Calu3 (cell line): Measurements from ENCODE around the gene CPSF7. TPM values are rescaled to one million over a fixed set of nuclear protein-coding genes. Genes with fewer than 3 reads are reported as not detected.

Experiments
- BruUV-seq: library from RNA; stranded (reverse); fragments of 400-500 nt; replicated peaks from 2 replicates; lab custom pipeline; 2021; lab: Mats Ljungman, UMichigan
- CTCF ChIA-PET: fragments of 300-600 bp; sonication (Branson Sonifier 250); formaldehyde crosslinking; loops from one replicate; lab custom pipeline; 2022; ENCODE audit warnings: antibody characterized with exemption; lab: Charles Lee
- DNase-seq: peaks from one replicate; pipeline ENCODE4 v3.0.0; 2022
- H3K27ac Mint-ChIP-seq: one replicate; pipeline ENCODE4 v1.8.0; 2022; ENCODE audit warnings: mixed read lengths; ENCODE audit not compliant: unreplicated experiment
- H3K27me3 Mint-ChIP-seq: one replicate; pipeline ENCODE4 v1.8.0; 2022; ENCODE audit warnings: mixed read lengths; ENCODE audit not compliant: unreplicated experiment
- H3K36me3 Mint-ChIP-seq: one replicate; pipeline ENCODE4 v1.8.0; 2022; ENCODE audit warnings: mild to moderate bottlenecking, moderate library complexity, mixed read lengths; ENCODE audit not compliant: insufficient read depth, unreplicated experiment
- H3K4me1 Mint-ChIP-seq: one replicate; pipeline ENCODE4 v1.8.0; 2022; ENCODE audit warnings: mild to moderate bottlenecking, low read depth, mixed read lengths; ENCODE audit not compliant: unreplicated experiment
- H3K4me3 Mint-ChIP-seq: one replicate; pipeline ENCODE4 v1.8.0; 2022; ENCODE audit warnings: mild to moderate bottlenecking, low read depth, moderate library complexity, mixed read lengths; ENCODE audit not compliant: unreplicated experiment
- H3K9me3 Mint-ChIP-seq: one replicate; pipeline ENCODE4 v1.8.0; 2022; ENCODE audit warnings: low read depth, mixed read lengths; ENCODE audit not compliant: unreplicated experiment
- intact Hi-C: fragments of 100-400 bp; cut with micrococcal nuclease; formaldehyde crosslinking; loops from one replicate; pipeline ENCODE4 v1.10.0; 2022; ENCODE audit not compliant: unreplicated experiment
- total RNA-seq: library from RNA; stranded (reverse); gene quantifications from 2 replicates; pipeline ENCODE4 v1.2.3, GENCODE V29; 2022
- TF ChIP-seq, protein P1 (sequence below): fragments of 200-600 bp; IDR thresholded peaks from one replicate; pipeline ENCODE4 v1.8.0; 2022; ENCODE audit warnings: antibody characterized with exemption; ENCODE audit not compliant: unreplicated experiment

CPSF7 gene
- total RNA-seq, 1 experiment from 2014 or later, result 96.3 TPM

DNA sequence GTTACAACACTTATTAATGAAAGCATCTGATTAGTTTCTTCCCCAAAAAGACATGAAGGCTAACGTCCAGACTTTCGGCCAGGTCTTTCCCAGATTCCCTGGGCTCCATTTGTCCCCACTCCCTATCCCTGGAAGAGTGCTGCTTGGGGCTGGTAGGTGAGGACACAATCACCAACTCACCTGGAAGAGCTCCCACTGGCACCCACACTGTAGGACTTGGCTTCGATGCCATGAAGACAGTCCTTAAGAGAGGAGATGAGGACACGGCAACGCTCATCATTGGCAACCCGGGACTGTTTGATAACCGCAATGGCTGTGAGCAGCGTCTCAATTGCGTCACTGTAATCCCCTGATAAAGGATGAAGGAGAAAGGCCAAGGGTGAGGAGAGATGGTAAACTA, 18.2 kb downstream of the CPSF7 start:
- no peak overlapping the region for H3K4me3 Mint-ChIP-seq
- intact Hi-C loops, result no loop called here
- BruUV-seq, result no TSS peak
- TF ChIP-seq, protein P1, sequence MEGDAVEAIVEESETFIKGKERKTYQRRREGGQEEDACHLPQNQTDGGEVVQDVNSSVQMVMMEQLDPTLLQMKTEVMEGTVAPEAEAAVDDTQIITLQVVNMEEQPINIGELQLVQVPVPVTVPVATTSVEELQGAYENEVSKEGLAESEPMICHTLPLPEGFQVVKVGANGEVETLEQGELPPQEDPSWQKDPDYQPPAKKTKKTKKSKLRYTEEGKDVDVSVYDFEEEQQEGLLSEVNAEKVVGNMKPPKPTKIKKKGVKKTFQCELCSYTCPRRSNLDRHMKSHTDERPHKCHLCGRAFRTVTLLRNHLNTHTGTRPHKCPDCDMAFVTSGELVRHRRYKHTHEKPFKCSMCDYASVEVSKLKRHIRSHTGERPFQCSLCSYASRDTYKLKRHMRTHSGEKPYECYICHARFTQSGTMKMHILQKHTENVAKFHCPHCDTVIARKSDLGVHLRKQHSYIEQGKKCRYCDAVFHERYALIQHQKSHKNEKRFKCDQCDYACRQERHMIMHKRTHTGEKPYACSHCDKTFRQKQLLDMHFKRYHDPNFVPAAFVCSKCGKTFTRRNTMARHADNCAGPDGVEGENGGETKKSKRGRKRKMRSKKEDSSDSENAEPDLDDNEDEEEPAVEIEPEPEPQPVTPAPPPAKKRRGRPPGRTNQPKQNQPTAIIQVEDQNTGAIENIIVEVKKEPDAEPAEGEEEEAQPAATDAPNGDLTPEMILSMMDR, result no peak
- no peak overlapping the region for H3K27ac Mint-ChIP-seq
- no peaks in the 10 kb centered on the region for H3K4me1 Mint-ChIP-seq
- H3K27me3 Mint-ChIP-seq, result no peaks in the 10 kb centered on the region
- no peak for DNase-seq
- H3K36me3 Mint-ChIP-seq, result peaks cover 66% of the 10 kb centered on the region
- no peaks in the 10 kb centered on the region for H3K9me3 Mint-ChIP-seq
- CTCF ChIA-PET, result interaction anchor here (0.6 kb wide), 1 partner anchor 580 kb away, joined by 3 read pairs; no protein-coding TSS in a partner anchor

DNA sequence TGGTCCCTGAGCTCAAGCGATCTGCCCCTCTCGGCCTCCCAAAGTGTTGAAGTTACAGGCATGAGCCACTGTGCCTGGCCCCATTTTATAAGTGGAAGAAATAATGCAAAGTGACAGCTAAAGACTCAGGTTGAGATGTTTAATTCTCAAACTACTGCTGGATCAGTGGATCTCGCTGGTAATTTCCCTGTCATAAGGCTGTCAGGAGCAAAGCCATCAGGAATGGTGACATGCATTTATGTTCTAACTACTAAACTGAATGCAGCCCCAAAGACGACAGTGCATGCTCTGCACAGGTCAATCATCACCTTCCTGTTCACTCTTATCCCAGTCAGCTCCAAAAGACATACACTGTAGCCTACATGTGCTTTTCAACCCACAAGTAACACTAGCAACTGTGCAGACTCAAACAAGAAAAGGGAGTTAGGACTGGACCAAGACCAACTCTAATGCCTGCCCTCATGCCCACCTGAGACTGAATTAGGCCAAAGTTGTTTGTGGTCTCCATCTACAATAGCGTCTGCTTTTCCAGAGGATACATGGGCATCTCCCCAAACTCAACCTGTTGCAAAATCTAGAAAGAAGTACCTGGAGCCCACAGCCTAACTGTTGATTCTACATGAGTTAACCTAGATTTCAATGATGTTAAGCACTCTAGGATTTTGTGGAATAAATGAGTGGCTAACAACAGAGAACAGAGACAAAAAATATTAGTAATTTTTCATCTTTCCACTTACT, 22.6 kb downstream of the CPSF7 start:
- no peak overlapping the region for H3K27ac Mint-ChIP-seq
- H3K36me3 Mint-ChIP-seq, result peaks cover 62% of the 10 kb centered on the region
- CTCF ChIA-PET, result interaction anchor here (0.7 kb wide), 1 partner anchor 114 kb away, joined by 4 read pairs; no protein-coding TSS in a partner anchor
- H3K4me3 Mint-ChIP-seq, result no peak overlapping the region
- intact Hi-C loops, result no loop called here
- TF ChIP-seq, protein P1, result no peak
- H3K9me3 Mint-ChIP-seq, result no peaks in the 10 kb centered on the region
- no peak for DNase-seq
- no TSS peak for BruUV-seq
- no peaks in the 10 kb centered on the region for H3K27me3 Mint-ChIP-seq
- H3K4me1 Mint-ChIP-seq, result no peaks in the 10 kb centered on the region

DNA sequence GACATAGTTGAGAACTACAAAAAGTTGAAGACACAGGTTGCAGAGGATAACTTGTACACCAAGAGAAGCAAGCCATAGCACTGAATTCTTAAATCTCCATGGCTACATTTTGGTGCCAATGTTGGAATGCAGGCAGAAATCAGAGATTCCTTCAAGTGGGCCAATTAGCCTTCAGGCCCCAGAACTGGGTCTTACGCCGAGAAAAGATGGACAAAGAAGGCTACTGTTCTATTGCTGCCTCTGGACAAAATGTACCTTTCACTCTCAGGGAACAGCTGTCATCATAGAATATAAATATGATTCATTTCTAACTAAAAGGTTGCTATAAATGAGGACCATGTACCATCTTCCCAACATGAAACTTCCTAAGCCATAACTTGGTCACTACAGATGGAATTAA, 23.7 kb downstream of the CPSF7 start:
- no peak for DNase-seq
- Mint-ChIP-seq H3K27ac (no peak overlapping the region), H3K4me1 (no peaks in the 10 kb centered on the region), H3K27me3 (no peaks in the 10 kb centered on the region), H3K4me3 (no peak overlapping the region), H3K9me3 (no peaks in the 10 kb centered on the region), H3K36me3 (peaks cover 62% of the 10 kb centered on the region)
- CTCF ChIA-PET, result no interaction called here
- intact Hi-C loops, result no loop called here
- TF ChIP-seq, protein P1, result no peak
- BruUV-seq, result no TSS peak

DNA sequence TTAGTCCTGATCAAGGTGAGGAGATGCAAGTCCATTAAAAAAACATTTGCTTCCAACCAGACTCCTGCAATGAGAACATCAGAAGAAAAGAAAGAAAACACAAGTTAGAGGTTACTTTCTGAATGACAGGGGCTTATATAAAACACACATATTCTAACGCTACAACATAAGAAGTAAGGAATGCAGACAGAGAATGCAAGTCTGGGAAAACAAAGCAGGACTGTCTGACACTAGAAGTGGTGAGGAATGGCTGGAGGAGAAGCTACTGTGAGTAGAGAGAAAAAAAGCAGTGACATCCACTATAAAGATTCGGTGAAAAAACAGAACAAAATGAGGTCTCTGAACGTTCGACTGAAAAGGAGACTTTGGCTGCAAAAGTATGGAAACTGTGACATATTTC, 25.1 kb downstream of the CPSF7 start:
- no peaks in the 10 kb centered on the region for H3K9me3 Mint-ChIP-seq
- no peak overlapping the region for H3K27ac Mint-ChIP-seq
- CTCF ChIA-PET, result no interaction called here
- H3K4me1 Mint-ChIP-seq, result no peaks in the 10 kb centered on the region
- BruUV-seq, result no TSS peak
- H3K36me3 Mint-ChIP-seq, result peaks cover 64% of the 10 kb centered on the region
- H3K4me3 Mint-ChIP-seq, result no peak overlapping the region
- DNase-seq, result no peak
- TF ChIP-seq, protein P1, result no peak
- intact Hi-C loops, result no loop called here
- H3K27me3 Mint-ChIP-seq, result no peaks in the 10 kb centered on the region
